ENCODE measurements around the gene HNF4A. TPM values are rescaled to one million over a fixed set of nuclear protein-coding genes. Genes with fewer than 3 reads are reported as not detected.

The HNF4A gene
- total and polyA plus RNA-seq, 2 of the 13 experiments (the other 11 are each of a cell fraction or from before 2014, with no cell fraction given), result 80.9 to 169 TPM

DNA sequence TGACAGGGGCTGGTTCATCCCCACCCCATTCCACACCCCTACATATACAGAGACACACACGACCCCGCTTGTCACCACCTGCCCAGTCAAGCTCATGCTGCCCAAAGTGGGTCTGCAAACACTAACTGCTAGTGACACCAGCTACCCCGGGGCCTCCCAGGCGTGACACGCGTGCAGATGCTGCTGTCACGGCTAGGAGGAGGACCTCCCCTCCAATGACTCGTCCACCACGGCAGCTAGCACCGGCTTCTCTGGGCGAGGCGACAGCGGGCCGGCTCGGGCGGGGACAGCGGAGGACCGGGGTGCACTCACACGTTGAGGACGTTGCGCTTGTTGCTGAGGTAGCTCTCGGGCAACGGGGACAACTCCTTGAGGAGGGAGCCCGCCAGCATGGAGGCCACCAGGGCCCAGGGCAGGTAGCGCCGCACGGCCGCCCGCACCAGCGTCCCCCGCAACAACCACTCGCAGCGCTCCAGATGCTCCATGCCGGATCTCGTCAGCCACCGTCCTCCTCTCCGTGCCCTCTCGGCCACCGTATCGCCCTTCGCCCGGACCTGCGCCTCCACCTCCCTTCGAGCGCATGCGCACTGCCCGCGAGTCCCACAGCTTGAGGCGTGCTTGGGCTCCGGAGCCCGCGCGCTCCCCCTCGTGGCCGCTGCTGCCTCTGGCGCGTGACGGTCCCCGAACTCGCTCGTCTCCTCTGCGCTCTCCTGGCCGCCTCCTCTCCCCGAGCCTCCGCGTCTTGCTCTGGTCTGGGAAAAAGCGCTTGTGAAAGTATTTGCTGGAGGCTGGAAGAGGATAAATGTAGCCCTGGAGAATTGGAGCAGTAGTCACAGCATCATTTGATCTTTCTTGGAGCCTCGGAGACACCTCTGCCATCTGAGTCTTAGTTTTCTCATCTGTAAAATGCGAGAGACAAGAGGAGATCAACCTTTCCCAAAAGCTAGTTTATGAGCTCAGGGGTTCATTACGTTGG, 44.5 kb upstream of the HNF4A start, which contains the start of gene FITM2 (continued):
- TF ChIP-seq SRSF4 (IDR thresholded peaks at IDR 0.05; ENCODE audit: low read depth, low read length, poor library complexity, severe bottlenecking) (no peak), ERF (CRISPR knock-in tag; IDR thresholded peaks at IDR 0.05) (peak; percentile 99), SCMH1 (CRISPR knock-in tag; IDR thresholded peaks at IDR 0.05; ENCODE audit: borderline replicate concordance) (no peak), HOXA7 (CRISPR knock-in tag; IDR thresholded peaks at IDR 0.05) (no peak), ZNF713 (CRISPR knock-in tag; IDR thresholded peaks at IDR 0.05) (0 out of 2 replicates have a peak, but pooled peaks have one; percentile 36), GPN1 (CRISPR knock-in tag; IDR thresholded peaks at IDR 0.05; ENCODE audit: borderline replicate concordance) (no peak; the same call in 1 of the 2 replicates), ZNF816 (CRISPR knock-in tag; IDR thresholded peaks at IDR 0.05; ENCODE audit: borderline replicate concordance) (no peak), PAF1 (CRISPR knock-in tag; IDR thresholded peaks at IDR 0.05) (no peak), ZNF878 (CRISPR knock-in tag; IDR thresholded peaks at IDR 0.05) (no peak), NFIC (IDR thresholded peaks at IDR 0.05; ENCODE audit: low read length) (no peak), DMAP1 (CRISPR knock-in tag; IDR thresholded peaks at IDR 0.05) (peak; percentile 84)
- TF ChIP-seq, protein P1, sequence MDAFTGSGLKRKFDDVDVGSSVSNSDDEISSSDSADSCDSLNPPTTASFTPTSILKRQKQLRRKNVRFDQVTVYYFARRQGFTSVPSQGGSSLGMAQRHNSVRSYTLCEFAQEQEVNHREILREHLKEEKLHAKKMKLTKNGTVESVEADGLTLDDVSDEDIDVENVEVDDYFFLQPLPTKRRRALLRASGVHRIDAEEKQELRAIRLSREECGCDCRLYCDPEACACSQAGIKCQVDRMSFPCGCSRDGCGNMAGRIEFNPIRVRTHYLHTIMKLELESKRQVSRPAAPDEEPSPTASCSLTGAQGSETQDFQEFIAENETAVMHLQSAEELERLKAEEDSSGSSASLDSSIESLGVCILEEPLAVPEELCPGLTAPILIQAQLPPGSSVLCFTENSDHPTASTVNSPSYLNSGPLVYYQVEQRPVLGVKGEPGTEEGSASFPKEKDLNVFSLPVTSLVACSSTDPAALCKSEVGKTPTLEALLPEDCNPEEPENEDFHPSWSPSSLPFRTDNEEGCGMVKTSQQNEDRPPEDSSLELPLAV (CRISPR knock-in tag; conservative IDR thresholded peaks at IDR 0.05; ENCODE audit: low read depth), result no peak
- TF ChIP-seq, protein P2, sequence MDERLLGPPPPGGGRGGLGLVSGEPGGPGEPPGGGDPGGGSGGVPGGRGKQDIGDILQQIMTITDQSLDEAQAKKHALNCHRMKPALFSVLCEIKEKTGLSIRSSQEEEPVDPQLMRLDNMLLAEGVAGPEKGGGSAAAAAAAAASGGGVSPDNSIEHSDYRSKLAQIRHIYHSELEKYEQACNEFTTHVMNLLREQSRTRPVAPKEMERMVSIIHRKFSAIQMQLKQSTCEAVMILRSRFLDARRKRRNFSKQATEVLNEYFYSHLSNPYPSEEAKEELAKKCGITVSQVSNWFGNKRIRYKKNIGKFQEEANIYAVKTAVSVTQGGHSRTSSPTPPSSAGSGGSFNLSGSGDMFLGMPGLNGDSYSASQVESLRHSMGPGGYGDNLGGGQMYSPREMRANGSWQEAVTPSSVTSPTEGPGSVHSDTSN (CRISPR knock-in tag; IDR thresholded peaks at IDR 0.05), result no peak; the same call in 1 of the 2 replicates
- TF ChIP-seq, protein P3, sequence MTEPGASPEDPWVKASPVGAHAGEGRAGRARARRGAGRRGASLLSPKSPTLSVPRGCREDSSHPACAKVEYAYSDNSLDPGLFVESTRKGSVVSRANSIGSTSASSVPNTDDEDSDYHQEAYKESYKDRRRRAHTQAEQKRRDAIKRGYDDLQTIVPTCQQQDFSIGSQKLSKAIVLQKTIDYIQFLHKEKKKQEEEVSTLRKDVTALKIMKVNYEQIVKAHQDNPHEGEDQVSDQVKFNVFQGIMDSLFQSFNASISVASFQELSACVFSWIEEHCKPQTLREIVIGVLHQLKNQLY (CRISPR knock-in tag; IDR thresholded peaks at IDR 0.05), result peak; percentile 93
- TF ChIP-seq, protein P4, sequence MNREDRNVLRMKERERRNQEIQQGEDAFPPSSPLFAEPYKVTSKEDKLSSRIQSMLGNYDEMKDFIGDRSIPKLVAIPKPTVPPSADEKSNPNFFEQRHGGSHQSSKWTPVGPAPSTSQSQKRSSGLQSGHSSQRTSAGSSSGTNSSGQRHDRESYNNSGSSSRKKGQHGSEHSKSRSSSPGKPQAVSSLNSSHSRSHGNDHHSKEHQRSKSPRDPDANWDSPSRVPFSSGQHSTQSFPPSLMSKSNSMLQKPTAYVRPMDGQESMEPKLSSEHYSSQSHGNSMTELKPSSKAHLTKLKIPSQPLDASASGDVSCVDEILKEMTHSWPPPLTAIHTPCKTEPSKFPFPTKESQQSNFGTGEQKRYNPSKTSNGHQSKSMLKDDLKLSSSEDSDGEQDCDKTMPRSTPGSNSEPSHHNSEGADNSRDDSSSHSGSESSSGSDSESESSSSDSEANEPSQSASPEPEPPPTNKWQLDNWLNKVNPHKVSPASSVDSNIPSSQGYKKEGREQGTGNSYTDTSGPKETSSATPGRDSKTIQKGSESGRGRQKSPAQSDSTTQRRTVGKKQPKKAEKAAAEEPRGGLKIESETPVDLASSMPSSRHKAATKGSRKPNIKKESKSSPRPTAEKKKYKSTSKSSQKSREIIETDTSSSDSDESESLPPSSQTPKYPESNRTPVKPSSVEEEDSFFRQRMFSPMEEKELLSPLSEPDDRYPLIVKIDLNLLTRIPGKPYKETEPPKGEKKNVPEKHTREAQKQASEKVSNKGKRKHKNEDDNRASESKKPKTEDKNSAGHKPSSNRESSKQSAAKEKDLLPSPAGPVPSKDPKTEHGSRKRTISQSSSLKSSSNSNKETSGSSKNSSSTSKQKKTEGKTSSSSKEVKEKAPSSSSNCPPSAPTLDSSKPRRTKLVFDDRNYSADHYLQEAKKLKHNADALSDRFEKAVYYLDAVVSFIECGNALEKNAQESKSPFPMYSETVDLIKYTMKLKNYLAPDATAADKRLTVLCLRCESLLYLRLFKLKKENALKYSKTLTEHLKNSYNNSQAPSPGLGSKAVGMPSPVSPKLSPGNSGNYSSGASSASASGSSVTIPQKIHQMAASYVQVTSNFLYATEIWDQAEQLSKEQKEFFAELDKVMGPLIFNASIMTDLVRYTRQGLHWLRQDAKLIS (CRISPR knock-in tag; IDR thresholded peaks at IDR 0.05), result no peak
- TF ChIP-seq, protein P5, sequence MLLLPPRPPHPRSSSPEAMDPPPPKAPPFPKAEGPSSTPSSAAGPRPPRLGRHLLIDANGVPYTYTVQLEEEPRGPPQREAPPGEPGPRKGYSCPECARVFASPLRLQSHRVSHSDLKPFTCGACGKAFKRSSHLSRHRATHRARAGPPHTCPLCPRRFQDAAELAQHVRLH (CRISPR knock-in tag; IDR thresholded peaks at IDR 0.05; ENCODE audit: borderline replicate concordance, low read depth), result peak; percentile 95; the same call in 1 of the 2 replicates
- TF ChIP-seq, protein P6, sequence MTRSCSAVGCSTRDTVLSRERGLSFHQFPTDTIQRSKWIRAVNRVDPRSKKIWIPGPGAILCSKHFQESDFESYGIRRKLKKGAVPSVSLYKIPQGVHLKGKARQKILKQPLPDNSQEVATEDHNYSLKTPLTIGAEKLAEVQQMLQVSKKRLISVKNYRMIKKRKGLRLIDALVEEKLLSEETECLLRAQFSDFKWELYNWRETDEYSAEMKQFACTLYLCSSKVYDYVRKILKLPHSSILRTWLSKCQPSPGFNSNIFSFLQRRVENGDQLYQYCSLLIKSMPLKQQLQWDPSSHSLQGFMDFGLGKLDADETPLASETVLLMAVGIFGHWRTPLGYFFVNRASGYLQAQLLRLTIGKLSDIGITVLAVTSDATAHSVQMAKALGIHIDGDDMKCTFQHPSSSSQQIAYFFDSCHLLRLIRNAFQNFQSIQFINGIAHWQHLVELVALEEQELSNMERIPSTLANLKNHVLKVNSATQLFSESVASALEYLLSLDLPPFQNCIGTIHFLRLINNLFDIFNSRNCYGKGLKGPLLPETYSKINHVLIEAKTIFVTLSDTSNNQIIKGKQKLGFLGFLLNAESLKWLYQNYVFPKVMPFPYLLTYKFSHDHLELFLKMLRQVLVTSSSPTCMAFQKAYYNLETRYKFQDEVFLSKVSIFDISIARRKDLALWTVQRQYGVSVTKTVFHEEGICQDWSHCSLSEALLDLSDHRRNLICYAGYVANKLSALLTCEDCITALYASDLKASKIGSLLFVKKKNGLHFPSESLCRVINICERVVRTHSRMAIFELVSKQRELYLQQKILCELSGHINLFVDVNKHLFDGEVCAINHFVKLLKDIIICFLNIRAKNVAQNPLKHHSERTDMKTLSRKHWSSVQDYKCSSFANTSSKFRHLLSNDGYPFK (CRISPR knock-in tag; IDR thresholded peaks at IDR 0.05; ENCODE audit: borderline replicate concordance), result peak; percentile 87; the same call in 1 of the 2 replicates
